UCSD-AML1 (cell line): ENCODE data around the gene HTT.
A peak's percentile ranks its signal among the peaks of the same experiment; 100 is the strongest.

Experiments used
- DNase-seq: peaks from one replicate; lab custom pipeline; 2025; ENCODE audit not compliant: unreplicated experiment; lab: John Stamatoyannopoulos, UW

Gene HTT

DNA sequence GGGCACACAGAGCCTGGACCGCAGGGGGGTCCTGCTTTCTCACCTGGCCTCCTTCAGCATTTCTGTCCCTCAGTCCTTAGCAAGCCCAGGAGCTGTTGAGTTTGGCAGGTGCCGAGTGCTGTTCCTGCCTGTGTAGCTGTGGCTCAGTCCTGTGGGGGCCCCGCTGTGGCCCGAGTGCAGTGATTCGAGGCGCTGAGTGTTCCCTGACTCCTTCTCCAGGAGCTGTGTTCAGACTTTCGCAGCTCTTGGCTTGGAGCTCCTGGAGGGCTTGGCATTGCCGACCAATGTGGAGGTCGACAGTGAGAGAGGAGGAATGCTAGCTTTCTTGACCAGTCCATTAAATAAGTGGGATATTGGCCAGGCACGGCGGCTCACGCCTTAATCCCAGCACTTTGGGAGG is 124.4 kb downstream of the HTT start:
- no peak for DNase-seq

DNA sequence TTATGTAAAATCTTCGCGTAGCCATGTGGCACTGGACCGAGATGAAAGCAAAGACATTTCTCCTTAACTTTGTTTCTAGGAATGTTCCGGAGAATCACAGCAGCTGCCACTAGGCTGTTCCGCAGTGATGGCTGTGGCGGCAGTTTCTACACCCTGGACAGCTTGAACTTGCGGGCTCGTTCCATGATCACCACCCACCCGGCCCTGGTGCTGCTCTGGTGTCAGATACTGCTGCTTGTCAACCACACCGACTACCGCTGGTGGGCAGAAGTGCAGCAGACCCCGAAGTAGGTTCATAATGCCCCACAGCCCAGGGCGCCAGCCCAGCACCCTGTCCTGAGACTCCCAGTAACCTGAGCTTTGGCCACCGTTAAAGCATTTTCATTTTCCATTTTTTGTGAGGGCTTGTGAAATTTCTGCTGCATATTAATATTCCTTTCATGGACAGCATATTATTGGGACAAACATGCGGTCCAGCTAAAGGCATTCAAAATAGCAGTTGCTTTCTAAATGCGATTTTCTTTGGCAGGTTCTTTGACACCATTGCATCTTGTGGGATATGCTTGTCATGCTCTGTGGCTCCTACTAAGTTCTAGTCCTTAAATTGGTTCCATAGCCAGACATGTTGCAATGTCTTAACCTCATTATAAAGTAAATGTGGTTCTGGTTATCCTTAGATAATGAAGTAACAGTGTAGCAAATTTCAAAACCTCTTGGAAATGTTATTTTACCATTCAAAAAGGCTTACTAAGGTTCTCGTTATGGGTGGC is 125.4 kb downstream of the HTT start:
- DNase-seq: no peak

DNA sequence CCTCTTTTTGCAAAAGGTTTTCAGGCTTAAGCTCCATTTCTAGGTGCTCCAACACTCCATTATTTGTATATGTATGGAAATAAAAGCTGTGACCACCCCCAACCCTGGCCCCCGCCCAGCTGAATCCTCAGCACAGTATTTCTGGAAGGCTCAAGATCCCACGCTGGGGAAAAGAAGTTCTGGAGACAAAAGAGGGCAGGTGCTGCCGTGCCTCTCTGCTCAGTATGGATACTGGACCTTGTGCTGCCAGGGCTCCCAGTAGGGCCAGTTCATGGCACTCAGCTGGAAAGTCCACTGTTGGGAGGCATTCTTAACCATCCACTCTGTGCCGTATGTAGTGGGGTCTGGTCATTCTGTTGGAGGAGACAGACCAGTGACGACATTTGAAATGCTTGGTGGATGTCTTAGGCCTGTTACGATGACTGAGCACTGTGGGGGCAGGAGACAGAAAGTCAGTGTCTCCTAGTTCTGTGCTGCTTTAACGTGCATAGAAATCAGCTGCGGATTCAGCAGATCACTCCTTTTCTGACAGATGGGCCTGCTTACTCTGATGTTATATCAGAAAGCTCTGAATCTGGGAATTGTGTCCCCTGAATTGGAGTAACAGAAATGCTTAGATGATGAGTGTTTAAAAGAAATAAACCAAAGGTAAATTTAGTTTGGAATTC is 126.1 kb downstream of the HTT start:
- no peak for DNase-seq

DNA sequence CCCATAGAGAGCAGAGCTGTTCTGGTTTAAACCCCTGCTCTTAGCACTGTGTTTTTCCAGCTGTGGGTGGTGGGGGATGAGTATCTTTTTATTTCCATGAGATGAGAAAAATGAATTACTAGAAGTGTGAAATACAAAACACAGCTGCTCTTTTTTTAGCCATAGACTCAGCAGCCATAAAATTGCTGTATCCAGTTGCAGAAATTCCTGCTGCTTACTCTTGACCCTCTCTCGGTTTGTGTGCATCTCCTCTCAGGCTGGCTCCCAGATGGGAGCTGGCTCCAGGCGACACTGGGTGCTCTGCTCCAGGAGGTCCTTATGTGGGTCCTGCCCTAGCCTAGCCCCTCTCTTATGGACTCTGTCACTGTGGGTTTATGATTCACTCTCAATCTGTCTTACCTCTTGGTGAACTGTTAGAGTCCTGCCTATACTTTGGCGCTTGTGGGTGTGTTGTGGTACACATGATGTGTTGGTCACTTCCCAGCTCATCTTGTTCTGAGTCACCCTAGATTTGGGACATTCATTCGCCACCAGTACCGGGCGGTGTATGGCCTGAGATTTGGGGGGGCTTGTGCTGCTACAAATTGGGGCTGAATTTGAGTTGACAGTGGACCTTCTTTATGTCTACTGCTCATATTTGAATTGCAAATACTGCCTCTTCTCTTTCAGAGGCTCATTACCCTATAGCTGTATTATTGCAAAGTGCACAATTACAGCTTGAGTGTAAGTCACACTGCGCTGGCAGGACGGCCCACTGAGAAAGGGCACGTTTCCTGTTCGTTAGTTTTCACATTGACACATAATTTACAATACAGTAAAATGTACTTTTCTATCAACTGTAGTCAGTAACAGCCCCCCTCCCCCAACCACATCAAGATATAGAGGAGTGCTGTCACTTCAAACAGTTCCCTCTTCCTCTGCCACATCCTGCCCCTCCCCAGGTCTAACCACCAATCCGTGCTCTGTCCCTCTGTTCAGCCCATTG is 127.5 kb downstream of the HTT start:
- peak; percentile 48 for DNase-seq

DNA sequence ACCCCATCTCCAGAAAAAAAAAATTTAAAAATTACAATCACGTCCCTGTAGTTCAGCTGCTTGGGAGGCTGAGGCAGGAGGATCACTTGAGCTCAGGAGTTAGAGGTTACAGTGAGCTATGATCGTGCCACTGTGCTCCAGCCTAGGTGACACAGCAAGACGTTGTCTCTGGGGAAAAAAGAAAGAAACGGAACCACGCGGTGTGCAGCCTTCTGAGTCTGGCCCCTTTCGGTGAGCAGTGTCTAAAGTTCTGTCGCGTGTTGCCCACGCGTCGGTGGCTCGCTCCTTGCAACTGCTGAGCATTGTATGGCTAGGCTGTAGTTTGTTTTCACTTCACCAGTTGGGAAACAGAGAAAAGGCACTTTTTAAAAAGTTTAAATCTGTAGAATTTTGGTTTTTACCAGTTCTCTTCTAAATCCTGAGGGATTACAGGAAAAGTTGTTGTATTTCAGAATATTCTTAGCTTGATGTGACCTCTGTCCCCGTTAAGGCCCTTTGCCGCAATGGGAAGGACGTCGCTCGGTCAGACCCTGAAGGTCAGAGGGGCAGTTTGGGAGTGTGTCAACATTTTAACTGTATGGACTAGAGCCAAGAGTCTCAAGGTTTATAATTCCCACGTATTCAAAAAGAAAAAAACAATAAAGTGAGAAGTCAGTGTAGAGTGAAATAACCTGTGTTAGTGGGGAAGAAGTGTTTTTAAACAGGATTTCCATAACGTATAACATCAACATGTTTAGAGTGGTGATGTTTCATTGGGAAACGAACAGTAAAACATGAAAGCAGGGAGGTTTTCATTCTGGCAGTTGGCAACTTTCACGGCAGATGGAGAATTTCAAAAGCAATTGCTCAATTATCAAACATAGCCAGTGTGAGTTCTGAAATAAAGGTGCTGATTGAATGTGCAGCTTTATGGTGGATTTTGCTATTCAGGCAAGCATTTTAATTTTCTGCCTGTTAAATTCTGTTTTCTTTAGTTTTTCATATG is 128.6 kb downstream of the HTT start:
- no peak for DNase-seq

DNA sequence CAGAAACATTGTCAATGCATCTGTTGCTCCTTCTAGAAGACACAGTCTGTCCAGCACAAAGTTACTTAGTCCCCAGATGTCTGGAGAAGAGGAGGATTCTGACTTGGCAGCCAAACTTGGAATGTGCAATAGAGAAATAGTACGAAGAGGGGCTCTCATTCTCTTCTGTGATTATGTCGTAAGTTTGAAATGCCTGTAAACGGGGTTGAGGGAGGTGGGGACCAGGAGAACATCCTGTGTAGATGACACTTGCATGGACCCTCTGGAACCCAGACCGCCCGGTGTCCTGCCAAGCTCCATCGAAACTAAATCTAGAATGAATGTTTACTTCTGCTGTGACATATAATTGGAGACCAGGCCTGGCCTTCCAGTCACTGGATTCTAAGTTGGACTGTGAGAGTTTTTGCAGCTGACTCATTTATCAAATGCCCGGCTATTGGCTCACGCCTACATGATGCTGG is 129.5 kb downstream of the HTT start:
- DNase-seq: no peak

DNA sequence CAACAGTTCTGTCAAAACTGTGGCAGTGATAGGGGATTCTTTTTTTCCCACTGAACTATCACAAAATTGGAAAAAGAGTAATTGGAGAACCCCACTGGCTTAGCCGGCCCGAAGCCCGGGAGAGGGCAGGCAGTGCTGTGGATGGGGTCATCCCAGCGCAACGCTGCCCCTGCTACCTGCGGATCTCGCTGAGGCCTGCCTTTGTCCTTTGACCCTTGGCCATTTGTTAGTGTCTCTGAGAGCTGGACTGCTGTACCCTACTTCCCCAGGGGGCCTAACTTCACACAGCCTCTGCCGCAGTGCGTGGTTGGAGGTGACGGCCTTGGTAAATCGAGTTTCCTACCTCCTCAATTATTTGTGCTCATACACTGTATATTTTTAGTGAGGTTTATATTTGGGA is 131.5 kb downstream of the HTT start:
- no peak for DNase-seq

DNA sequence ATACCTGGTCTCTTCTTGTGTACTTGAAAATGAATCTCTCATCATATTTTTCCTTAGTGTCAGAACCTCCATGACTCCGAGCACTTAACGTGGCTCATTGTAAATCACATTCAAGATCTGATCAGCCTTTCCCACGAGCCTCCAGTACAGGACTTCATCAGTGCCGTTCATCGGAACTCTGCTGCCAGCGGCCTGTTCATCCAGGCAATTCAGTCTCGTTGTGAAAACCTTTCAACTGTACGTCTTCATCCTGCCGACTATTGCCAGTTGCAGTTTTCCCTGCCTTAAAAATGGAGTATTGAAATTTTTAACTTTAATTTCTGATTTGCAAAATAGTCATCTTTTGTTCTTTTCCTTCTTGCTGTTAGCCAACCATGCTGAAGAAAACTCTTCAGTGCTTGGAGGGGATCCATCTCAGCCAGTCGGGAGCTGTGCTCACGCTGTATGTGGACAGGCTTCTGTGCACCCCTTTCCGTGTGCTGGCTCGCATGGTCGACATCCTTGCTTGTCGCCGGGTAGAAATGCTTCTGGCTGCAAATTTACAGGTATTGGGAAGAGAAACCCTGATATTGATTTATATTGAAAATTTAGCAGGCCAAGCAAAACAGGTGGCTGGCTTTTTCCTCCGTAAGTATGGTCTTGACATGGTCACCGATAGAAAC is 132.1 kb downstream of the HTT start:
- no peak for DNase-seq

DNA sequence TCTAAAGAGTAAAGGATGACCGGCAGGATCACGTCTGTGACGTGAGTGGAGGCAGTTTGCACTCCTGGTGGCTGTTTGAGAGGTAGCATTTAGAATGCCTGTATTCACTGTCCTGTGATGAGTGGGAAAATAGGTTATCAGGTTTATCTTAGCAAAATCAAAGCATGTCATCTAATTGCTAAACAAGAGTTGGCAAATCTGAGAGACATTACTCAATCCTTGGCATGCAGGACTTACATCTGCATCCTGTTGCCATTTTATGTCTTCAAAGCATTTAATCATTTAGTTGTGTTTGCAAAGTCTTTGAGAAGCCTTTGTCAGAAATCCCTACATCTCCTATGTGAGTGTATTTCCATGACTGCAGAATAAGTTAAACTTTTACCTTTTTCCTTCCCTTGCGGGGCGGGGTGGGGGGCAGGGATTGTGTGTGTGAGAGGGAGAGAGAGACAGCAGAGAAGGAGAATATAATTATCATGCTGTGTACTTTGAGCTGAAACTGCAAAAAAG is 133.1 kb downstream of the HTT start:
- no peak for DNase-seq

DNA sequence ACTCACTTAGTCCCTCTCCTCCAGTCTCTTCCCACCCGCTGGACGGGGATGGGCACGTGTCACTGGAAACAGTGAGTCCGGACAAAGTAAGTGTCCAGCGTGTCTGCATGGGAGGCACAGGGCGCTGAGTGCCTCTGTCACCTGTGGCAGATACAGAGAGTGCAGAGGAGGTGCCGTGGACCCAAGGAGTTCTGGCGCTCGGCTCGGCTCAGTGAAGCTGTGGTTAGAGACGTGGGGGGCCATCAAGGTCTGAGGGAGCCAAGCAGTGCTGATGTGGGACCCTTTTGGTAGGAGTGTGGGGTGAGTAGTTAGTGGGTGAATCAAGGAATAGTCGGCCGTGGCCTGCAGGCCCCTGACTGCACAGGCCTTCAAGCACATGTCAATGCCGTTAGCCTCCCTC is 134.3 kb downstream of the HTT start:
- DNase-seq: no peak

DNA sequence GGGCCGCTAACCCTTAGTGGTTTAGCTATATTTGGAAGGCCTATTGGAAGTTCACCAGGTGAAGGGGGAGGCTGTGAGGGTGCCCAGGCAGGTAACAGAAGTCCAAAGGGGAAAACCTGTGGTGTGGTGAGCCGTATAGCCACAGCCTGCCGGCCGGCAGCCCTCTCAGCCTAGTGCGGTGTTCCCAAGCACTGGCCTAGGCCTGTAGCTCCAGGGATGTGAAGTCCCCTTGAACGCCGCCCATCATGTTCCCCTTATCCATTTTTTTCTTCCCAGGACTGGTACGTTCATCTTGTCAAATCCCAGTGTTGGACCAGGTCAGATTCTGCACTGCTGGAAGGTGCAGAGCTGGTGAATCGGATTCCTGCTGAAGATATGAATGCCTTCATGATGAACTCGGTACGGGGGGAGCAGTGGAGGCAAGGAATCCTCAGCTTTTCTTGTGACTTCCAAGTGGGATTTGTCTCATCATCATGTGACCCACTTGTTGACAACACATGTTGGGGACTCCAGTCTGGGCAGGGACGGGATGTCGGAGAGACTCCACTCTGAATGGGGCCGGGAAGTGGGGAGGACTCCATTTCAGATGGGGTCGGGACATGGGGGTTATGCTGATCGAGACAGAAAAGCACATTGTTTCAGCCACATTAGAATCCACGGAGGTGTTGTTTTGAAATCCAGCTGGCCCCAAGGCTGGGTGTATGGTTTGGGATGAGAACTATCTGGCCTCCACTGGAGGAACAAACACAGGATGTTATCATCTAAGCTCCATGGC is 135.3 kb downstream of the HTT start:
- no peak for DNase-seq

DNA sequence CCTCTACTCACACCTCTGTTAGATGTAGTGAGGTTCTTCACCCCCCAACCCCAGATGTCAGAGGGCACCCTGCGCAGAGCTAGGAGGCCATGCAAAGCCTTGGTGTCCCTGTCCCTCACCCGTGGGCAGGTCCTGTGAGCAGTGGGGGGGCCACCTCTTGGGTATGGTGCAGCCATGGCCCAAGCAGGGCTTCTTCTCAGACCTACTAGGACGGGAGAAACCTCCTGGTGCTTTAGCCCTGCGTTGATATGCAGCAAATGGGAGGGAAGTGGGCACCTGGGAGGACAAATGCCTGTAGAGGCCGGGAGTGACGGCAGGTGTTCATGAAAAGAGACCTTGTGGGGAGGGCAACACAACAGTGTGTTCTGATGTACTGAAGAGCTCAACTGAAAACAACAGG is 136.0 kb downstream of the HTT start:
- DNase-seq: no peak

DNA sequence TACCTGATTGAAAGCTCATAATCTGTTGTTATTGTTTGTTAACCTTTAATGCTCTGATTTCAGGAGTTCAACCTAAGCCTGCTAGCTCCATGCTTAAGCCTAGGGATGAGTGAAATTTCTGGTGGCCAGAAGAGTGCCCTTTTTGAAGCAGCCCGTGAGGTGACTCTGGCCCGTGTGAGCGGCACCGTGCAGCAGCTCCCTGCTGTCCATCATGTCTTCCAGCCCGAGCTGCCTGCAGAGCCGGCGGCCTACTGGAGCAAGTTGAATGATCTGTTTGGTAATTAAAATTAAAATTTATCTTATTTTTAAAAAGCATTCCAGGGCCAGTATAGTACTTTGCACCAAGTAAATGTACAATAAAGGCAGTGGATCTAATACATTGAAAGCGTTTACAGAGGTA is 137.4 kb downstream of the HTT start:
- DNase-seq: no peak

DNA sequence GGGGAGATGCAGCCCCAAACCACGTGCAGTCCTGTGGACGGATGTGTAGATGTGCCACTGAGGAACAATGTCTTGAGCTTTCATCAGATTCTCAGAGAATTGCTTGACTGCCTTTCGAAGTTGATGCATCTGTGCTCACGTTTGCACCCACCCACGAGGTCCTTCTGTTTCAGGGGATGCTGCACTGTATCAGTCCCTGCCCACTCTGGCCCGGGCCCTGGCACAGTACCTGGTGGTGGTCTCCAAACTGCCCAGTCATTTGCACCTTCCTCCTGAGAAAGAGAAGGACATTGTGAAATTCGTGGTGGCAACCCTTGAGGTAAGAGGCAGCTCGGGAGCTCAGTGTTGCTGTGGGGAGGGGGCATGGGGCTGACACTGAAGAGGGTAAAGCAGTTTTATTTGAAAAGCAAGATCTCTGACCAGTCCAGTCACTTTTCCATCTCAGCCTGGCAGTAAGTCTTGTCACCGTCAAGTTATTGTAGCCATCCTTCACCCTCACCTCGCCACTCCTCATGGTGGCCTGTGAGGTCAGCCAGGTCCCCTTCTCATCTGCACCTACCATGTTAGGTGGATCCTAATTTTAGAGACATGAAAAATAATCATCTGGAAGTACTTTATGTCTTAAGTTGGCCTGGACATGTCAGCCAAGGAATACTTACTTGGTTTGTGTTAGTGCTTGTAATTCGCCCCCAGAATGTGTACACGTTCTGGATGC is 138.1 kb downstream of the HTT start:
- no peak for DNase-seq

DNA sequence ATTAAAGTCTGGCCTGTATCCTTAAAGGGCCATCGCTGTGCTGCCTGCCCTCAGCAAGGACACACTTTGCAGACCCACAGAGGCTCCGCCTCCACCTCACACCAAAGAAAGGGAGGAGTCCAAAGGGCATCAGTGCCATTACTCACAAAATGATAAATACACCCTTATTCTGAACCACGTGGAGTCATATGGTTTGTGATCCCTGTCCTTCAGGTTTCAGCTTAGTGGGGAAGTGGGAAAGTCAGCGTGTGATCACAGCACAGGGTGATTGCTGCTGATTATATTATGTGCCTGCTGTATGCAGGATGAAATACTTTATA is 138.6 kb downstream of the HTT start:
- no peak for DNase-seq

DNA sequence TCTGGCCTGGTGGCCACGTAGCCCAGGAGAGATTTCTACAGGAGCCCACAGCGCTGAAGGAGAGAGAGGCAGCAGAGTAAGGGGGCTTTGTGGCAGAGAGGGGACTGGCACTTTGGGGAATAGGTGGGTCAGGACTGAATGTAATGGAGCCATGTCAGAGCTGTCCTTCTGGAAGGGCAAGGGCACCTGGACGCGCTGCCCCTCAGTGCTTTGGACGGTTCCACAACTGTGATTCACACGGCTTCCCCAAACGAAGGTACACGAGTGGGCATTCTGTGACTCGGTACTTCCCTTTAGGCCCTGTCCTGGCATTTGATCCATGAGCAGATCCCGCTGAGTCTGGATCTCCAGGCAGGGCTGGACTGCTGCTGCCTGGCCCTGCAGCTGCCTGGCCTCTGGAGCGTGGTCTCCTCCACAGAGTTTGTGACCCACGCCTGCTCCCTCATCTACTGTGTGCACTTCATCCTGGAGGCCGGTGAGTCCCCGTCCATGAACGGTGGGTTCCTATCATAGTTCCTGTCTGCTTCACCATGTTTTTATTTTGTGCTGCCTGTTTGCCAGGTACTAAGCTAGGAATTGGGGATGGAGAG is 139.3 kb downstream of the HTT start:
- no peak for DNase-seq

DNA sequence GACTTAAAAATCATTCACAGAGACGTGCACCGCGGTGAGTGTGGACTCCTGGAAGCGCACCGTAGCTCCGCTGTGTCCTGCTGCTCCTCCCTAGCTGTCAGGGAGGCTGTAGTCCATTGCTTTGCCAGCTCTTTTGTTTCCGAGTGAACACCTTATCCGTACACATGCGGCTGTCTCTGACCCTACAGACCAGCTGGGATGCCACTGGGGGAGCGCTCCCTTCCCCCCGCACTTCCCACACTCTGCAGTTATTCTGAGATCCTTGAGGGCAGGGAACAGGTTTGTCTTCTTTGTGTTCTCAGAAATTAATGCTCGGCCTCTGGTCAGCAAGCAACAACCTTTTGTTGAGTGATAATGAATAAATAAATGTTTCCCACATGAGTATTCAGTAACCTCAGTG is 140.8 kb downstream of the HTT start:
- DNase-seq: no peak

DNA sequence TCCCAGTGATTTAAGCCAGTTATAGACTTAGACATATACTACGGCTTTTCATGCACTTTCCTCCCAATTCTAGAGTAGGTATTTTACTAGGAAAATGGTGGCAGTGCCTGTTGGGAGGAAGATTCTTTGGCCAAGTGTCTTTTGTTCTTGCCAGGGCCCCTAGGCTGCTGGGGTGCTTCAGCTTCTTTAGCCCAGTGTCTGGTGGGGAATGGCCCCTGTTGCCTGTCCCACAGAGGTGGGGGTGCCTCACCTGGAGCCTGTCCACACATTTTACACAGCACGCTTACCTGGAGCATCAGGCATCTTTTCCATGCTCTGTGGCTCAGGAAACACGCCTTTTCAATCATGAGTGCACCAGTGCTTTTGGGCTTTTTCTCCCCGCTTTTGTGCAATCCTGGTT is 141.3 kb downstream of the HTT start:
- DNase-seq: no peak
